SK-N-SH (cell line): Measurements from ENCODE around the gene C6orf132. TPM values are rescaled to one million over a fixed set of nuclear protein-coding genes. Genes with fewer than 3 reads are reported as not detected.

Source experiments
- CTCF ChIA-PET: fragments of 300-600, 350-600 bp; formaldehyde crosslinking; extraction: SDS; loops from one replicate; lab custom pipeline; 2021; lab: Yijun Ruan, JAX
- POLR2A ChIA-PET: fragments of 350-600 bp; sonication (Branson Sonifier 250); formaldehyde crosslinking; extraction: SDS; loops from one replicate; lab custom pipeline; 2020; ENCODE audit warnings: antibody characterized with exemption, inconsistent platforms; lab: Yijun Ruan, JAX
- DNase-seq: peaks from one replicate; pipeline ENCODE4 v3.0.0; 2012
- H2AFZ ChIP-seq: fragments of 200-600 bp; sonication (generic); 2 replicates; pipeline ENCODE4 v1.8.1; 2016; ENCODE audit warnings: antibody characterized with exemption, mild to moderate bottlenecking, low read depth
- H3F3A ChIP-seq: fragments of 200-600 bp; sonication (generic); replicated peaks from 2 replicates; pipeline ENCODE3; 2016; ENCODE audit warnings: antibody characterized with exemption, mild to moderate bottlenecking; ENCODE audit not compliant: insufficient read depth
- H3K27ac ChIP-seq, 2 experiments: fragments of 200-500 bp in 1 of 2; fragments of 200-600 bp in 1 of 2; sonication (Bioruptor generic) in 1 of 2; sonication (generic), shearing (Covaris generic) in 1 of 2; 2 replicates each; pipeline versions ENCODE4 v1.5.1 to v1.6.1; 2014 to 2016; ENCODE audit warnings: low read depth in 2 of 2, inconsistent platforms in 1 of 2, low read length in 1 of 2, mild to moderate bottlenecking in 1 of 2, mixed read lengths in 1 of 2
- H3K27me3 ChIP-seq: fragments of 200-600 bp; sonication (generic), shearing (Covaris generic); 2 replicates; pipeline ENCODE4 v1.6.1; 2016; ENCODE audit warnings: mixed run types; ENCODE audit not compliant: insufficient read depth
- H3K36me3 ChIP-seq, 2 experiments: fragments of 200-500 bp in 1 of 2; fragments of 200-600 bp in 1 of 2; sonication (Bioruptor generic) in 1 of 2; sonication (generic) in 1 of 2; replicated peaks in 1 of 2; 2 replicates each; pipeline versions ENCODE3 to v1.5.1; 2014 to 2016; ENCODE audit warnings: low read length in 1 of 2, mild to moderate bottlenecking in 1 of 2; ENCODE audit not compliant: insufficient read depth in 2 of 2, control insufficient read depth in 1 of 2
- H3K4me1 ChIP-seq, 2 experiments: fragments of 200-500 bp in 1 of 2; fragments of 200-600 bp in 1 of 2; sonication (Bioruptor generic) in 1 of 2; sonication (generic), shearing (Covaris generic) in 1 of 2; 2 replicates each; pipeline versions ENCODE4 v1.5.1 to v1.6.1; 2014 to 2016; ENCODE audit warnings: low read depth in 1 of 2, low read length in 1 of 2, mixed run types in 1 of 2; ENCODE audit not compliant: insufficient read depth in 2 of 2, control insufficient read depth in 1 of 2
- H3K4me2 ChIP-seq: fragments of 200-600 bp; sonication (generic), shearing (Covaris generic); 2 replicates; pipeline ENCODE4 v1.6.1; 2017; ENCODE audit warnings: mixed run types
- H3K4me3 ChIP-seq, 2 experiments: fragments of 200-500 bp in 1 of 2; fragments of 200-600 bp in 1 of 2; sonication (Bioruptor generic) in 1 of 2; sonication (generic), shearing (Covaris generic) in 1 of 2; 2 replicates each; pipeline versions ENCODE4 v1.5.1 to v1.8.1; 2014 to 2016; ENCODE audit warnings: low read depth in 2 of 2, inconsistent platforms in 1 of 2, low read length in 1 of 2, mild to moderate bottlenecking in 1 of 2, mixed read lengths in 1 of 2, moderate library complexity in 1 of 2
- H3K79me2 ChIP-seq: fragments of 200-600 bp; sonication (generic); 2 replicates; pipeline ENCODE4 v1.8.1; 2017; ENCODE audit warnings: mild to moderate bottlenecking; ENCODE audit not compliant: insufficient read depth
- H3K9ac ChIP-seq: fragments of 200-600 bp; sonication (generic); 2 replicates; pipeline ENCODE4 v1.6.1; 2017; ENCODE audit warnings: mixed run types
- H3K9me2 ChIP-seq: fragments of 200-600 bp; sonication (generic); 2 replicates; pipeline ENCODE4 v1.6.1; 2017; ENCODE audit warnings: mixed run types
- H3K9me3 ChIP-seq: fragments of 200-600 bp; sonication (generic); 2 replicates; pipeline ENCODE4 v1.6.1; 2017; ENCODE audit warnings: mixed run types, mild to moderate bottlenecking, moderate library complexity
- H4K20me1 ChIP-seq: fragments of 200-600 bp; sonication (generic); 2 replicates; pipeline ENCODE4 v1.6.1; 2017; ENCODE audit warnings: mild to moderate bottlenecking, mixed run types; ENCODE audit not compliant: insufficient read depth
- ELF1 ChIP-seq: IDR thresholded peaks from 2 replicates; pipeline ENCODE4 v1.4.0; 2012
- EP300 ChIP-seq, 2 experiments: IDR thresholded peaks; 2 replicates each; pipeline versions ENCODE4 v1.4.0 to v1.6.1; 2012; ENCODE audit warnings: borderline replicate concordance in 1 of 2, low read depth in 1 of 2, low read length in 1 of 2
- EZH2phosphoT487 ChIP-seq: fragments of 200-600 bp; sonication (generic); IDR thresholded peaks from 2 replicates; pipeline ENCODE4 v1.6.1; 2017; ENCODE audit warnings: low read depth, mixed run types, mild to moderate bottlenecking, antibody characterized with exemption, moderate library complexity, borderline replicate concordance
- FOSL2 ChIP-seq: IDR thresholded peaks from 2 replicates; pipeline ENCODE4 v1.4.0; 2012; ENCODE audit warnings: low read depth, mild to moderate bottlenecking, moderate library complexity, borderline replicate concordance
- FOXJ3 ChIP-seq: sonication (generic); formaldehyde crosslinking; IDR thresholded peaks from 2 replicates; pipeline ENCODE4 v1.5.1; 2020; ENCODE audit warnings: mild to moderate bottlenecking, missing genetic modification reagents
- FOXM1 ChIP-seq: IDR thresholded peaks from 2 replicates; pipeline ENCODE4 v1.4.0; 2012; ENCODE audit warnings: low read depth, mild to moderate bottlenecking
- GABPA ChIP-seq: IDR thresholded peaks from 2 replicates; pipeline ENCODE4 v1.4.0; 2012; ENCODE audit warnings: low read depth, mild to moderate bottlenecking
- MXI1 ChIP-seq: IDR thresholded peaks from 2 replicates; pipeline ENCODE4 v1.6.1; 2012; ENCODE audit warnings: mild to moderate bottlenecking, low read depth, low read length, improper control_type of control experiment
- NFIC ChIP-seq: IDR thresholded peaks from 2 replicates; pipeline ENCODE4 v1.4.0; 2012; ENCODE audit warnings: borderline replicate concordance
- POLR2AphosphoS5 ChIP-seq: IDR thresholded peaks from 2 replicates; pipeline ENCODE4 v1.6.1; 2012; ENCODE audit warnings: low read depth, low read length
- RAD21 ChIP-seq: IDR thresholded peaks from 2 replicates; pipeline ENCODE4 v1.6.1; 2012; ENCODE audit warnings: mild to moderate bottlenecking, low read length
- RCOR1 ChIP-seq: fragments of 150-350 bp; IDR thresholded peaks from 2 replicates; pipeline ENCODE4 v1.6.1; 2017; ENCODE audit warnings: antibody characterized with exemption, low read length
- RFX5 ChIP-seq: IDR thresholded peaks from 2 replicates; pipeline ENCODE4 v1.6.1; 2012; ENCODE audit warnings: mild to moderate bottlenecking, improper control_type of control experiment, low read length
- RXRA ChIP-seq: IDR thresholded peaks from 2 replicates; pipeline ENCODE4 v1.4.0; 2012; ENCODE audit warnings: low read depth, mild to moderate bottlenecking, borderline replicate concordance
- SIN3A ChIP-seq: IDR thresholded peaks from 2 replicates; pipeline ENCODE4 v1.6.1; 2012; ENCODE audit warnings: low read depth, mild to moderate bottlenecking, low read length, moderate library complexity, borderline replicate concordance
- SMC3 ChIP-seq: IDR thresholded peaks from 2 replicates; pipeline ENCODE4 v1.6.1; 2012; ENCODE audit warnings: low read depth, low read length, improper control_type of control experiment
- YY1 ChIP-seq: IDR thresholded peaks from 2 replicates; pipeline ENCODE4 v1.4.0; 2012; ENCODE audit warnings: low read depth, mild to moderate bottlenecking
- WGBS: methylation state at CpG from one replicate; pipeline ENCODE4 v1.1.6; 2017; ENCODE audit warnings: low lambda C conversion rate; 5-methylcytosine and 5-hydroxymethylcytosine counted together
- polyA plus RNA-seq, 3 experiments: library from polyadenylated mRNA; depleted of rRNA; stranded (reverse); fragments of >200 nt; gene quantifications; 2 replicates each; pipeline ENCODE4 v1.2.3, GENCODE V29; 2012
- TF ChIP-seq, protein P1 (sequence below): IDR thresholded peaks from 2 replicates; pipeline ENCODE4 v1.4.0; 2012; ENCODE audit warnings: low read depth, borderline replicate concordance
- TF ChIP-seq, protein P2 (sequence below): fragments of 150-350 bp; IDR thresholded peaks from 2 replicates; pipeline ENCODE4 v1.6.1; 2016; ENCODE audit warnings: mild to moderate bottlenecking, low read depth, low read length
- TF ChIP-seq, protein P3 (sequence below): IDR thresholded peaks from 2 replicates; pipeline ENCODE4; 2012
- TF ChIP-seq, protein P4 (sequence below): IDR thresholded peaks from 2 replicates; pipeline ENCODE4 v1.4.0; 2012; ENCODE audit warnings: low read depth

The C6orf132 gene
- polyA plus RNA-seq, 1 of the 3 experiments (the other 2 are of a cell fraction) = not detected

DNA sequence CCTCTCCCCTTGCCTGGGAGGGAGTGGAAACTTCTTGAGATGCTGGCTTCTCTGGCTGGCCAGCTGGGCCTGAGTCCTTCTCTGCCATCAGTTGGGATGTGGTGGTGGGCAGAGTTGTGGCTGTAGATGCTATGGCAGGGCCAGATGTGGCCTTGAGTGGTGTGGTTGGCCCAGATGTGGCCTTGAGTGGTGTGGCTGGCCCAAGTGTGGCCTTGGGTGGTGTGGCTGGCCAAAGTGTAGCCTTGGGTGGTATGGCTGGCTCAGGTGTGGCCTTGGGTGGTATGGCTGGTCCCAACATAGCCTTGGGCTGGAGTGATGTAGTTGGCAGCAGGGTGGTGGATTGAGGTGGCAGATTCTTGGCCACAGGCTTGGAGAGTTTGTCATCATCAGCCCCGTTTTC is 36.7 kb downstream of the C6orf132 start:
- no peak overlapping the region for H3K27ac ChIP-seq
- ChIA-PET POLR2A (no interaction called here), CTCF (interaction anchor here (1.2 to 2.5 kb wide), 3 partner anchors 13 to 426 kb away, joined by 3 to 6 read pairs (median 5); no protein-coding TSS in a partner anchor)
- H3F3A ChIP-seq = no peaks in the 10 kb centered on the region
- no peak for DNase-seq
- H3K4me3 ChIP-seq = no peak overlapping the region
- no peak overlapping the region for H3K4me2 ChIP-seq
- no peak overlapping the region for H2AFZ ChIP-seq
- H3K4me1 ChIP-seq = 0 out of 4 replicates have a peak, but pooled peaks cover 0 to under 1% of the 10 kb centered on the region in 2 experiments
- H4K20me1 ChIP-seq = no peaks in the 10 kb centered on the region
- H3K9me2 ChIP-seq = no peaks in the 10 kb centered on the region
- no peaks in the 10 kb centered on the region for H3K36me3 ChIP-seq
- no peaks in the 10 kb centered on the region for H3K79me2 ChIP-seq
- no CpG with 5 or more reads among the region's 1 CpG for WGBS
- TF ChIP-seq, protein P1, sequence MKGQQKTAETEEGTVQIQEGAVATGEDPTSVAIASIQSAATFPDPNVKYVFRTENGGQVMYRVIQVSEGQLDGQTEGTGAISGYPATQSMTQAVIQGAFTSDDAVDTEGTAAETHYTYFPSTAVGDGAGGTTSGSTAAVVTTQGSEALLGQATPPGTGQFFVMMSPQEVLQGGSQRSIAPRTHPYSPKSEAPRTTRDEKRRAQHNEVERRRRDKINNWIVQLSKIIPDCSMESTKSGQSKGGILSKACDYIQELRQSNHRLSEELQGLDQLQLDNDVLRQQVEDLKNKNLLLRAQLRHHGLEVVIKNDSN = no peak
- no peaks in the 10 kb centered on the region for H3K9me3 ChIP-seq
- no peak overlapping the region for H3K9ac ChIP-seq
- no peaks in the 10 kb centered on the region for H3K27me3 ChIP-seq

DNA sequence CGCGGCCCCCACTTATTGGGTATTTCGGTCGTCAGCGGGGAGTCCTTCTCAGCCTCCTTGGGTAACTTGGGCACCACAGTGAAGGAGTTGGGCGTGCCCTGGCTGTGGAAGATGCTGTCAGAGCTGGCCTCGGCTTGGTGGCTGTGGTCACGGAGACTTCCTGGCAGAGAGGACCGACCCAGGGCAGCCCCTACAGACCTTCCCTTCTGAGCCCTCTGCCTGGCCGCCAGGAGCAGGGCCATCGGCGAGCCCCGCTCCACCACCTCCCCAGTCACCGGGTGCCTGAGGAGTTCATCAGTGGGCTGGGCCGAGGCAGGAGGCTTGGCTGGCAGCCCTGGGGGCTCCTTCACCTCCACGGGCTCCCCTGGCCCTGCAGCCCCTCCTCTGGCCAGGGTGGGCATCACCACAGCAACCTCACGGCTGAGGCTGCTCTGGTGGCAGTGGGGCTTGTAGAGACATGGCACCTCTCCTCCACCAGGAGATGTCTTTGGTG is 37.2 kb downstream of the C6orf132 start:
- H3K9me3 ChIP-seq = no peaks in the 10 kb centered on the region
- H3K36me3 ChIP-seq = no peaks in the 10 kb centered on the region
- H3K9me2 ChIP-seq = no peaks in the 10 kb centered on the region
- H3K27ac ChIP-seq = no peak overlapping the region
- no peaks in the 10 kb centered on the region for H4K20me1 ChIP-seq
- no peak for TF ChIP-seq RCOR1
- no peak for TF ChIP-seq EP300 (IDR thresholded peaks at IDR 0.05; ENCODE audit: borderline replicate concordance in 1 of 2, low read depth in 1 of 2, low read length in 1 of 2)
- no peak for TF ChIP-seq SIN3A
- 94% methylated on average over 7 of the region's 17 CpGs for WGBS
- H3K4me2 ChIP-seq = no peak overlapping the region
- no peak overlapping the region for H3K4me3 ChIP-seq
- H2AFZ ChIP-seq = no peak overlapping the region
- CTCF ChIA-PET = interaction anchor here (1.0 to 2.5 kb wide), 4 partner anchors 13 to 427 kb away, joined by 3 to 6 read pairs (median 4); no protein-coding TSS in a partner anchor
- H3K4me1 ChIP-seq = 0 out of 4 replicates have a peak, but pooled peaks cover 0 to 5% of the 10 kb centered on the region in 2 experiments
- no peaks in the 10 kb centered on the region for H3F3A ChIP-seq
- H3K27me3 ChIP-seq = no peaks in the 10 kb centered on the region
- DNase-seq = no peak
- no peaks in the 10 kb centered on the region for H3K79me2 ChIP-seq
- no peak overlapping the region for H3K9ac ChIP-seq
- POLR2A ChIA-PET = no interaction called here

DNA sequence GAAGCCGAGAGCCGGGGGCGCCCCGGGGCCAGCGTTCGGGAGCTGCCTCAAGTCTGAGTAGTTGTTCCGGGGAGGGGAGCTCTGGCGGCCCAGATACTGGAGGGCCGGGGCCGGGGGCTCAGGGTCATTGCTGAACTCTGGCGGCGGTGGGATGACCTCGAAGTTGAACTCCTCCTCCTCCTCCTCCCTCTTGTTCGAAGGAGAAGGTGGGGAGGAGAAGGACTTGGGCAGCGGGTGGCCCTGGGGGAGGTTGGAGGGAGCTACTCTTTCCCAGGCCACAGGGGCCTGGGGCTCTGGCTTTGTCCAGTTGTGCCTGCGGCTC is 37.7 kb downstream of the C6orf132 start:
- H3K4me1 ChIP-seq = 0 out of 4 replicates have a peak, but pooled peaks cover 0 to 7% of the 10 kb centered on the region in 2 experiments
- no peaks in the 10 kb centered on the region for H3K9me2 ChIP-seq
- H3F3A ChIP-seq = no peaks in the 10 kb centered on the region
- no peak overlapping the region for H3K4me3 ChIP-seq
- WGBS = 100% methylated on average over 1 of the region's 16 CpGs
- H3K36me3 ChIP-seq = no peaks in the 10 kb centered on the region
- no peak overlapping the region for H3K27ac ChIP-seq
- DNase-seq = no peak
- no peaks in the 10 kb centered on the region for H3K79me2 ChIP-seq
- ChIA-PET POLR2A (no interaction called here), CTCF (interaction anchor here (1.0 to 2.5 kb wide), 5 partner anchors 12 to 443 kb away, joined by 3 to 6 read pairs (median 5); no protein-coding TSS in a partner anchor)
- no peaks in the 10 kb centered on the region for H3K9me3 ChIP-seq
- H4K20me1 ChIP-seq = no peaks in the 10 kb centered on the region
- no peak overlapping the region for H2AFZ ChIP-seq
- no peak overlapping the region for H3K4me2 ChIP-seq
- no peak overlapping the region for H3K9ac ChIP-seq
- no peaks in the 10 kb centered on the region for H3K27me3 ChIP-seq
- TF ChIP-seq RXRA (no peak), SMC3 (no peak), FOXJ3 (no peak), GABPA (no peak), SIN3A (no peak), FOXM1 (no peak), NFIC (no peak), YY1 (no peak), RFX5 (no peak), EZH2phosphoT487 (no peak), RAD21 (no peak), POLR2AphosphoS5 (no peak), FOSL2 (no peak), MXI1 (no peak), ELF1 (no peak)
- TF ChIP-seq, protein P2, sequence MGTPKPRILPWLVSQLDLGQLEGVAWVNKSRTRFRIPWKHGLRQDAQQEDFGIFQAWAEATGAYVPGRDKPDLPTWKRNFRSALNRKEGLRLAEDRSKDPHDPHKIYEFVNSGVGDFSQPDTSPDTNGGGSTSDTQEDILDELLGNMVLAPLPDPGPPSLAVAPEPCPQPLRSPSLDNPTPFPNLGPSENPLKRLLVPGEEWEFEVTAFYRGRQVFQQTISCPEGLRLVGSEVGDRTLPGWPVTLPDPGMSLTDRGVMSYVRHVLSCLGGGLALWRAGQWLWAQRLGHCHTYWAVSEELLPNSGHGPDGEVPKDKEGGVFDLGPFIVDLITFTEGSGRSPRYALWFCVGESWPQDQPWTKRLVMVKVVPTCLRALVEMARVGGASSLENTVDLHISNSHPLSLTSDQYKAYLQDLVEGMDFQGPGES = no peak
- TF ChIP-seq, protein P3, sequence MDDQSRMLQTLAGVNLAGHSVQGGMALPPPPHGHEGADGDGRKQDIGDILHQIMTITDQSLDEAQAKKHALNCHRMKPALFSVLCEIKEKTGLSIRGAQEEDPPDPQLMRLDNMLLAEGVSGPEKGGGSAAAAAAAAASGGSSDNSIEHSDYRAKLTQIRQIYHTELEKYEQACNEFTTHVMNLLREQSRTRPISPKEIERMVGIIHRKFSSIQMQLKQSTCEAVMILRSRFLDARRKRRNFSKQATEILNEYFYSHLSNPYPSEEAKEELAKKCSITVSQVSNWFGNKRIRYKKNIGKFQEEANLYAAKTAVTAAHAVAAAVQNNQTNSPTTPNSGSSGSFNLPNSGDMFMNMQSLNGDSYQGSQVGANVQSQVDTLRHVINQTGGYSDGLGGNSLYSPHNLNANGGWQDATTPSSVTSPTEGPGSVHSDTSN = no peak
- TF ChIP-seq, protein P4, sequence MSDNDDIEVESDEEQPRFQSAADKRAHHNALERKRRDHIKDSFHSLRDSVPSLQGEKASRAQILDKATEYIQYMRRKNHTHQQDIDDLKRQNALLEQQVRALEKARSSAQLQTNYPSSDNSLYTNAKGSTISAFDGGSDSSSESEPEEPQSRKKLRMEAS = no peak
